ENCODE measurements around the gene DCBLD1.

DNA sequence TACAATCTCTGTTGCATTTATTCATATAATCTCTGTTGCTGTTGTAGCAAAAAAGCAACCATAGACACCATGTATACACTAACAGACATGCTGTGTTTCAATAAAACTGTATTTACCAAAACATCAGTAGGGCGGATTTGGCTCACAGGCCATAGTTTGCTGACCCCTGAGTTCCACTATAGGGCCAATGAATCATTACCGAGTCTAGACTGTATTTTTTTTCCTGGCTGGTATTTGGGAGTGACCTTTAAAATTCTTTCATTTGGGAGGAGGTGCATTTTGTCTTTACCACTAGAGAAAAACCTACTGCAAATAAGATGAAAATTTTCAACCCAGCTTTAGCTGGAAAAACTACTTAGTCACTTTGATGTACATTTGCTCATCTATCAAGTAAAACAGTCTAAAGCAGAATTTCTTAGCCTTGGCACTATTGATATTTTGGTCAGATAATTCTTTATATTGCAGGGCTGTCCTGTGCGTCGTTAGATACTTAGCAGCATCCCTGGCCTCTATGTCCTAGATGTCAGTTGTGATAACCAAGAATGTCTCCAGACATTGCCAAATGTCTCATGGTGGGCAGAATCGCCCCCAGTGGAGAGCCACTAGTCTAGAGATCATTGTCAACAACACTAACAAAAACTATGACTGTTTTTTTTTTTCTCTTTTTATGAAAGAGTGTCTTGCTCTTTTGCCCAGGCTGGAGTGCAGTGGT is 39.5 kb downstream of the DCBLD1 start:
- TF ChIP-seq, protein P1, sequence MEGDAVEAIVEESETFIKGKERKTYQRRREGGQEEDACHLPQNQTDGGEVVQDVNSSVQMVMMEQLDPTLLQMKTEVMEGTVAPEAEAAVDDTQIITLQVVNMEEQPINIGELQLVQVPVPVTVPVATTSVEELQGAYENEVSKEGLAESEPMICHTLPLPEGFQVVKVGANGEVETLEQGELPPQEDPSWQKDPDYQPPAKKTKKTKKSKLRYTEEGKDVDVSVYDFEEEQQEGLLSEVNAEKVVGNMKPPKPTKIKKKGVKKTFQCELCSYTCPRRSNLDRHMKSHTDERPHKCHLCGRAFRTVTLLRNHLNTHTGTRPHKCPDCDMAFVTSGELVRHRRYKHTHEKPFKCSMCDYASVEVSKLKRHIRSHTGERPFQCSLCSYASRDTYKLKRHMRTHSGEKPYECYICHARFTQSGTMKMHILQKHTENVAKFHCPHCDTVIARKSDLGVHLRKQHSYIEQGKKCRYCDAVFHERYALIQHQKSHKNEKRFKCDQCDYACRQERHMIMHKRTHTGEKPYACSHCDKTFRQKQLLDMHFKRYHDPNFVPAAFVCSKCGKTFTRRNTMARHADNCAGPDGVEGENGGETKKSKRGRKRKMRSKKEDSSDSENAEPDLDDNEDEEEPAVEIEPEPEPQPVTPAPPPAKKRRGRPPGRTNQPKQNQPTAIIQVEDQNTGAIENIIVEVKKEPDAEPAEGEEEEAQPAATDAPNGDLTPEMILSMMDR (IDR thresholded peaks at IDR 0.05), result no peak
- no peak for TF ChIP-seq ZFX (IDR thresholded peaks at IDR 0.05; ENCODE audit: borderline replicate concordance)
